Stimulated activated CD4-positive, alpha-beta T cell treated with anti-CD3 and anti-CD28 coated beads, Interleukin-2, amount 100 ng/mL, for 4 hours (primary cell): ENCODE results near the gene ITGB4.

ENCODE experiments used
- DNase-seq: peaks from one replicate; pipeline ENCODE4 v3.0.0-alpha.2; 2020; ENCODE audit warnings: low read depth

The ITGB4 gene

DNA sequence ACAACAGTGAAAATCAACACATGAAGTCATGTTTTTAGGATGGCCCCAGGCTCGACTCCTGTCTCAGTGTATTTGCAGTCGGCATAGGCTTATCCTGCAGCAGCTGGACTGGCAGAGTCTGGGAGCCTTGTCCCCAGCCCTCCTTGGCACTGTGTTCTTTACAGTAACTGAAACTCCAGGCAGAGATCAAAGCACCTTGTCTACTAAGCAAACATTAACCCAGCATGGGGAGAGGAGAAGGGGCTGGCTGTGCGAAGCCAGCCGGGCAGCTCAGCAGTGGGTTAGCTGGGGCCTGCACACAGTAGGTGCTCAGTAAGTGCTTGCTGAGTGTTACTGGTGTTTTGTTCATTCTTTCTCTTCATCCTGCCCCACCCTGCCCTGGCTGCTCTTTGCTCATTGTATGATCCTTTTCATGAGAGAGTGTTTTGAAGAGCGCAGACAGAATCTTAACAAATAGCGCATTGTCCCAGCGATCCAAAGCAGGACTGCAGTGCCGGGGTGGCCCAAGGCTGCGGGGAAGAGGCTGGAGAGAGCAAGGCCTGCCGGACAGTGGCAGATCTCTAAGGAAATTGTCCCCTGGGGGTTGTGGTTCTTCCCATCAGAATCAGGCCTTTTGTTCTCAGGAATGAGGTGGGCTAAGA is 23.5 kb upstream of the ITGB4 start:
- DNase-seq: no peak

DNA sequence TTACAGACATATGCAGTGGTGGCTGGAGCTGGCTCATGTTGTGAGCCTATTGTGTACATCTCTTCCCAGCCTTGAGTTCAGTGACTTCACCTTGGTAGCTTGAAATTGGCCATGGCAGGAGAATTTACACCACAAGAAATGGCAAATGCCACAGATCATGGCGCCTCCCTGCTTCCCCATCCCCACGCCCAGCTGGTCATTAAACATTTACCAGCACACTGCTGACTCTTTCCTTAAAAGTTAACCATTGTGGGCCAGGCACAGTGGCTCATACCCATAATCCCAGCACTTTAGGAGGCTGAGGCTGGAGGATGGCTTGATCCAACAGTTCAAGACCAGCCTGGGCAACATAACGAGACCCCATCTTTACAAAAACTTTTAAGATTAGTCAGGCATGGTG is 22.6 kb upstream of the ITGB4 start:
- no peak for DNase-seq

DNA sequence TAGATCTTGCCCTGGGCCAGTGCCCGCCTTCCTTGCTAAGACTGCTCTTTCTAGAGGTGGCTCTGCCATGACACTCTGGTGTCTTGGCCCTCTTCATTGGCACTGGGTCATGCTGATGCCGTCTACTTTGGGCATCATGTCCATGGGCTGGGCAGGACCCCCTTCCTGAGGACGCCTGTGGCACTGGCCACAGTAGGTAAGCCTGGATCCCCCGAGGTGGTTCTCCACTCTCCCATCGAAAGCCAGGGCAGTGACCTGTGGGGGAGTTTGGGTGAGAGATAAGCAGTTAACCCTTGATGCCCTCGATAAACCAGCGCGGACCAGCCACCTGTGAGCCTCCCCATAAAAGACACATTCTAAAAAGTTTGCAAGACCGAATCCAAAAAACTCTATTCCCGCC is 20.0 kb upstream of the ITGB4 start:
- no peak for DNase-seq

DNA sequence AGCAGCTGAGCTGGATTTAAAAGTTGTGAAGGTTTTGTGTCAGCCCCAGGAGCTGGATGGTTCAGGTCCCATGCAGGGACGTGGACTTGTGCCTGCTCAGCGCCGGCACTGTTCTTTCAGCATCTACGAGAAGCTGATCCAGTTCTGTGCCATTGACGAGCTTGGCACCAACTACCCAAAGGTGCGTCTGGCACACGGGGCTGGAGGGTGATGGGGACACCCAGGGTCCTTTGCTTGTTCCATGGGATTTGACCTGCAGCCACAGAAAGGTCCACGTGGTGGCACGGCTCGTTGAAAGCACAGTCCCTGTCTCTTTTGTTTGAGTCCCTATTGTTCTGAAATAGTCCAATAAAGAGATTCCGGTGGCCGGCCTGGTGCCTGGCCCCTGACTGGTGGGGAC is 18.1 kb upstream of the ITGB4 start:
- no peak for DNase-seq

DNA sequence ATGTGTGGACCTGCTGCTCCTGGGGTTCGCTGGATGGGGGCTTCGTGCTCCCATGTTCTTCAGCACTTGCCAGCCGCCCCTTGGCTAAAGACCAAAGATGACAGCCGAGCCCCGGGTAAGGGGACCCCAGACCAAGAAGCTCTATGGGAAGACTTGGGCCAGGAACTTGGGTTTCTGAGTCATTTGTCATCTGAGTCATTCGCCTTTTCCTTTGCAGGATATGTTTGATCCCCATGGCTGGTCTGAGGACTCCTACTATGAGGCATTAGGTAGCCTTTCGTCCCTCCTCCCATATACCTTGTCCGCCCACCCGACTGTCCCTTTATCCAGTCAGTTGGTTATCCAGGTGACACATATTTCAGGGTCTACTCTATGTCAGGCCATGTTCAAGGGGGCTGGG is 17.7 kb upstream of the ITGB4 start:
- DNase-seq: no peak

DNA sequence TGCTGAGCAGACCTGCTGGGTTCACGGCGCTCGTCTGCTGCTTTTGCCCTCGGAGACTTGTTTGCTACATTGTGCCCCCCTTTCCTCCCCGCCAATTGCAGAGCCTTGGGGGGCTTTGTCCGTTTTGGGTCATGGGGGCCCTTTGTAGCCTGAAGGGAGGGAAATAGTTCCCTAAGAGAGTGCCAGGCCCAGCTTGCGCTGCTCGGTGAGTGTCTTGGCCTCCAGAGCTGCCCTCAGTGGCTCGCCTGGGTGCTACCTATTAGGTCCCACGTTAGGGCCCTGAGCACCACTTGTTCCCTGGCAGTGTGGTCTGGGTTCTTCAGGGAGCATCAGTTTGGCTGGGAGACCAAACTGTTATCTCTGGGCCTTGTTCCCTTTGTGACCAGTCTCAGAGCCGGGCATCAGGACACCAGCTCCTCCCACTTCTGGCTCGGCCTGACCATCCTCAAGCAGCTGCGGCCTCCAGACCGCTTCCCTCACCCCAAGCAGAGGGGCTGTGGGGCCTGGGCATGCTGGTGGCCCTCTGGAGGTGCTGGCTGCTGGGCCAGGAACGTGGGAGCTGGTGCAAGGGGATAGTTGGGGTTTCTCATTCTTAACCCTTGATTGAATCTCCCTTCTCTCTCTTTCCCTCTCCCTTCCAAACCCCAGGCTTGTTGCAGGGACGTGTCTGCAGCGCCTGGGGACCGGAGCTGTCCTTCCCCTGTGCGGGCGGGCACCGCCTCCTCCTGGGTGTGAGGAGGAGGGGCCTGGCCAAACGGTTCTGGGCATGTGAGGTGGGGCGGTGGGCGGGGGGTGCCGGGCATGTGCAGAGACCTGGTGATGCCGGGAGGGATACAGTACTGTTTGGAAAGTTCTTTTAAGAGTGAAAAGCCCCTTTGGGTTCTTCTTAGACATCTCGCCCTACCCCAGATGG is 16.0 kb upstream of the ITGB4 start:
- DNase-seq: no peak

DNA sequence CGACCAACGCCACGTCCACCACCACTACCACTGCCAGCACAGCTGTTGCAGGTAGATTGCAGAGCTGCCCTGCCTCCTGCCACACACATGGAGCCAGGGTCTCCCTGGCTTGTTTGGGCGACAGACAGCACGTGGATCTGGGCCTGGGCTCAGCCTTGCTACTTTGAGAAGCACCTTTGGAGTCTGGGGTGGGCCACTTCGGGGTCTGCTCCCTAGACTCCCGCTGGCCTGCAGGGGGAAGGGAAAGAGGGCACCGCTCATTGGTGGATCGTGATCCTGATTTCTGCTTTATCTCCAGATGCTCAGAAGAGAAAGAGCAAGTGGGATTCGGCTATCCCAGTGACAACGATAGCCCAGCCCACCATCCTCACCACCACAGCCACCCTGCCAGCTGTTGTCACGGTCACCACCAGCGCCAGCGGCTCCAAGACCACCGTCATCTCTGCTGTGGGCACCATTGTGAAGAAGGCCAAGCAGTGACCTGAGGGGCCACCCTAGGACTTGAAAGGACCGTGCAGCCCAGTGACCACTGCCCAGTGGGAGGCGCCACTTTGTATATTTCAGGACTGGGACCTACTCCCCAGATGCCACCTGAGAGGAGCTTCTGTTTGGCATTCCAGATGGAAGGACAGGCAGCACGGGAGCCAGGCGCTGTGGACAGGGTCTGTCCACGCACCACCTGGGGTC is 15.1 kb upstream of the ITGB4 start:
- no peak for DNase-seq

DNA sequence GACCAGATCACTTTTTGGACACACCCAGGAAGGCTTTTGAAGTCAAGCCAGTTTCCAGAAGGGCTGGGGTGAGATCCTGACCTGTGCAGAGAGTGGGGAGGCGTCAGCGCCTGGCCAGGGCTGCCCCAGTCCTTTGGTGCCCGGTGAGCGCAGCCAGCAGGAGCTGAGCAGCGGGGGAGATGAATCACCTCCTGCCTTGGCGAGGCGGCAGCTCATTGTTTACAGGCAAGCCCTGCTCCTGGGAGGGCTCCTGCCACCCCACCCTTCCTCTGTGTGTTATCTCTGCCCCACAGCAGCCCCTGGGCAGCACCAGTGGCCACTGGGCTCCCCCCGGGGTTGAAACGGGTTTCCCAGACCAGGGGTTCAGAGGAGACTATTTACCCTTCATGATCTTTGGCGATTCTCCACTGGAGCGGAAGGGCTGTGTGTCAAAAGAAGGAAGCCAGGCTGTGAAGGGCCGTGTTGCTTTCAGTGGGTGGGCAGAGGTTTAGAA is 14.1 kb upstream of the ITGB4 start:
- no peak for DNase-seq

DNA sequence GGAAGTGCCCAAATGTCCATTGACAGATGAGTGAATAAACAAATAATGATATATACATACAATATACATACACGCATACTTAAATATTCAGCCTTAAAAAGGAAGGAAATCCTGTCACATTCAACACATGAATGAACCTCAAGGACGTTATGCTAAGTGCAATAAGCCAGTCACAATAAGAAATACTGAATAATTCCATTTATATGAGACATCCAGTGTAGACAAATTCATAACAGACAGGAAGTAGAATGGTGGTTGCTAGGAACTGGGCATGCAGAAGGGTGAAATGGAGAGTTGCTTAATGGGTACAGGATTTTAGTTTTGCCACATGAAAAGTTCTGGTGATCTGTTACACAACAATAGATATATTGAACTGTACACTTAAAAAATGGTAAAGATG is 8.8 kb upstream of the ITGB4 start:
- no peak for DNase-seq

DNA sequence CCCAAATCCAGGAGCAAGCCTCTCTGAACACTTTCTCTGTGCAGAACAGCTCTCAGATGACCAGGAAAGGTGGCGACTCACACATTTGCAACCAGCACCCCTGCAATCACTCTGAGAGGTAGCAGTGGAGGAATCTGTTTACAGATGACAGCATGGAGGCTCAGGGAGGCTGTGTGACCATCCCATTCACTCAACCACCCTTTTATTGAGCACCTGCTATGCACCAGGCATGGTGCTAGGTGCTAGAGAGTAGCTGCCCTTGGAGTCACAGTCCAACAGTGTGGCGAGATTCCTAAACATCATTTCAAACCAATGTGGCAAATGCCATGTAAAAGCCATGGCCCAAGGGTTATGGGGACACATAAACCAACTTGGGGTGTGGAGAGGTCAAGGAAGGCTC is 1.5 kb upstream of the ITGB4 start:
- no peak for DNase-seq

DNA sequence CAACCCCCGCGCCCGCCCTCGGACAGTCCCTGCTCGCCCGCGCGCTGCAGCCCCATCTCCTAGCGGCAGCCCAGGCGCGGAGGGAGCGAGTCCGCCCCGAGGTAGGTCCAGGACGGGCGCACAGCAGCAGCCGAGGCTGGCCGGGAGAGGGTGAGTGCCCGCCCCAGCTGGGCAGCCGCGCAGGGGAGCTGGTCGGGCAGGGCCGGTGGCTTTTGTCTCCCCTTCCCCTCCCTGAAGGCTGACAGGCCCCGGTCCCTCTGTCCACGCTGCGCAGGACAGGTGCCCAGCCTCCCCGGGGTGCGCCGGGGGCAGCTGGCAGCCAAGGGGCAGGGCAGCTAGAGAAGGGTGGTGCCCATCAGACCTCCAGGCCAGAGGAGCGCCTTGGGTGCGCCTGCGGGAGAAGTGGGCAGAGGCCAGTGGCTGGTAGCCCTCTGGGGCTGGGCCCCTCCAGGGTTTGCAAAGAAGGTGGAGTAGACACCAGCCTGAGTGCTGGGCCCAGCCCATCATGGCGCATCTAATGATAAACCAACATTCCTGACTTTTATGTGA is 278 bp downstream of the ITGB4 start:
- DNase-seq: no peak

DNA sequence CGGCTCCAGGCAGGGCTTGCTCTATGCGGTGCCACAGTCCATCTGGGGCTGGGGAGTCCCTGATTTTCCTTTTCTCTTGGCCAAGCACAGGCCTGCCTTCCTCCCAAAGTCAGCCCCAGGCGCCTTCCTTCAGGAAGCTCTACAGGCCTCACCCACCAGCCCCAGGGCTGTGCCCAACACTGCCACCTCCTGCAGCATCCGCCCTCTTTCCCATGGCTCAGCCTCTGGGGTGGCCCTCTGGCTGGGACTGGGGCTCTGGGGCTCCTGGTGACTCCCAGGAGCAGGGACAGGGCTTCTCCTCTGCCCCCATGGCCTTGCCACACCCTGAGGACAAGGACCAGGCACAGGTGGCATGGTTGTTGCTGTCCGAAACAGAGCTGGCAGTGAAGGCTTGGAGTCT is 817 bp downstream of the ITGB4 start:
- no peak for DNase-seq

DNA sequence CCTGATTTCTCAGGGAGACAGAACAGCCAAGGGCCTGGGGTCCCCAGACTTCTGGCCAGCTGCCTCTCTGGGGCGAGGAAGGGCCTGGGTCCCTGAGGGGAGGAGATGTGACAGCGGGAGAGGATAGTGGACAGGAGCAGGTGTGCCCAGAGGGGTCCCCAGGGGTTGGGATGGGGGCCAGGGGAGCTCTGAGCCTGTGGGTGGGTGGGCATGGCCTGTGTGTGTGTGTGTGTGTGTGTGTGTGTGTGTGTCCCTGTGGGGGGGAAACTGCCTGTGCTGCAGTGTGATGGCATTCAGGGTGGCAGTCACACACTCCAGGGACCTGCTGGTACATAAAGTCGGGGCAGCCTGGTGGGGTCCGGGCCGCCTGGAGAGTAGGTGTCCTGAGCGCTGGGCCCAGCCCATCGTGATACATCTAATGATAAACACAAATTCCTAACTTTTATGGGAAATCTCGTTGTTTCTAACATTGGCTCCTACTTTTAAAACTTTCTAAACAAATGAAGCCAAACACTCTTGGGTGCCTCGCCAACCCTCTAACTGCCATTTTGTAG is 1.4 kb downstream of the ITGB4 start:
- DNase-seq: no peak

DNA sequence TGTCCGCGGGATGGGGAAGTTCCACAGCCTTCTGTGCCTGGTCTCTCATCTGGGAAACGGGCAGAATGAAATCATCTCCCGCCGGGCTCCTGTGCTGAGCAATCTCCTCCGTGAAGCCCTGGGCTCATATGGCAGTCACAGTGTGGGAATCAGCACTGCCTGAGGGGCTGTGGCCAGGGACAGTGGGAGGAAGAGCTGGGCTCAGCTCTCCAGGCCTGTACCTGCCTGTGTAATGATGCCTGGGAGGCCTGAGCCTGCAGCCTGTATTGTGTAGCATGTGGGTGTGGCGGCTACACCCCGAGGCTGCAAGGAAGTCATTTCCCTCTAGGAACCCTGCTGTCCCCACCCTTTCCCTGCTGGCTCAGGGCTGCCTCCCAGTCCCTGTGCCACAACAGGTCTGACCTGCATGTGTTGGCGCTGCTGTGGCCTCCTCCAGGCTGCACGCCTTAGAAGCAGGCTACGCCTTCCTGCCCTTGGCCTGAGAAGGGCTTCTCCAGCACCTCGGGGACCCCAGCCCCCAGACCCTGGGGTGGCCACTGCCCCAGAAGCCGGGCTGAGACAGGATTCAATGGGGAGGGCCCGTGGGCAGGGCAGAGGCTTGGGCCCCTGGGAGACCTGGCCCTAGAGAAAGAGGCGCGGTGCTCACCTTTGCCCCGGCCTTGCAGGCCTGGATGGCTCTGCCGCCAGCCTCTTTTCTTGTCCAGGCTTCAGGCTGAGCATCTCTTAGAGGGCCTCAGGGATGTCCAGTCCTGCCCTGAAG is 2.1 kb downstream of the ITGB4 start:
- no peak for DNase-seq

DNA sequence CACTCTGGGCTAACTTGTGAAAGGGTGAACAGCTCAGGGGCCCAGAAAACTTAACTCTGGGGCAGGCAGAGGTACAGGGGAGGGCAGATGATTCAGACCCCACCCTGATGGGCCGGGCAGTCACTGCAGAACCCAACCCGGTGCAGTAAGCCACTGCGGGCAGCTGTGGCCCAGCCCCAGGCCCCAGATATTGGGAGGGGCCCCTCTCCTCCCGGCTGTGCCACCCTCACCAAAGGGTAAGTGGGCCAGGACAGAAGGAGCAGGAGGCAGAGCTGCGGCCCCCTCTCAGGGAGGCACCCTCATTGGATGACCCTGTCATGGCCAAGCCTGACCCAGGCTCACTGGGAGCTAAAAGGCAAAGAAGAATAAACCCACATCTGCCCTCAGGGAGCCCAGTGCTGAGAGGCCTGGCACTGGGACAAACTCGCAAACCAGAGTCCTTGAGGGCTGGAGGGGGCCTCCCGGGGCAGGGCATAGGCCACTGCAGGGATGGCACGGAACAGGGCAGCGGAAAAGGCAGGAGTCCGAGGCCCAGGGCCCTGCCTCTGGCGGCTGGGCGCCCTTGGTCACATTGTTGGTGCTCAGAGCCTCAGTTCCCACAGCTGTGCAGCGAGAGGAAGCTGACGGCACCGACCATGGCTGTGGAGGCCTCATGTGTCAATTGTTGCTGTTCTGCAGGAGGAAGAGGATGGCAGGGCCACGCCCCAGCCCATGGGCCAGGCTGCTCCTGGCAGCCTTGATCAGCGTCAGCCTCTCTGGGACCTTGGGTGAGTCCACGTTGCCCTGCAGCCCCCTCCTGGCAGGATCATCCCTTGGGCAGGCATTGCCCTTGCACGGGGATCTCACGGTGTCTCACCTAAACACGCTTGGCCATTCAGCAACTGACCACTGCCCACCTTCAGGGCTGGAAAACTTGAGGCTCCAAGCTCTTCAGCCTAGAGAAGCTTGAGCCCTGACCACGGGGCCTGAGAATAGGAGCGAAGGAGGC is 3.1 kb downstream of the ITGB4 start:
- no peak for DNase-seq

DNA sequence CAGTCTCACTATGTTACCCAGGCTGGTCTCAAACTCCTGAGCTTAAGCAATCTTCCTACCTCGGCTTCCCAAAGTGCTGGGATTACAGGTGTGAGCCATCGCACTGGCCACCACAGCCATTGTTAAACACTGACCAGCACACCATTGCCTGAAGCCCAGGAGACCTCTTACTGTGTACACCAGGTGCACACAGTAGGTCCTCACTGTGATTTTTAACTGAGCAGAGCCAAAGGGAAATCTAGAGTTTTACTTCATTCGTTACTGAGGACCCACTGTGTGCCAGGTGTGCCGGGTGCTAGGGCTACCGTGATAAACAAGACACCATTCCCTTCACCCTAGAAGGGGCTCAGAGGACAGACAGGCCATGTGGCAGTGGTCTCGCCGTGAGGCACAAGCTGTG is 4.2 kb downstream of the ITGB4 start:
- DNase-seq: no peak

DNA sequence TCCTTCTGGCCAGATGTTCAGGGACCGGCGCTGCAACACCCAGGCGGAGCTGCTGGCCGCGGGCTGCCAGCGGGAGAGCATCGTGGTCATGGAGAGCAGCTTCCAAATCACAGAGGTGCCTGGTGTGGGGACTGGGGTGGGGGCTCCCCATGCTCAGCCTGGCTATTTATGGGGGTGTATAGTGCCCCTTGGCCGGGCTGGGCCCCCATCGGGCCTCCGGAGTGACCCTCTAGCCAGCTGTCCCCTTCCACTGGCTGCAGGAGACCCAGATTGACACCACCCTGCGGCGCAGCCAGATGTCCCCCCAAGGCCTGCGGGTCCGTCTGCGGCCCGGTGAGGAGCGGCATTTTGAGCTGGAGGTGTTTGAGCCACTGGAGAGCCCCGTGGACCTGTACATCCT is 6.1 kb downstream of the ITGB4 start:
- DNase-seq: no peak

DNA sequence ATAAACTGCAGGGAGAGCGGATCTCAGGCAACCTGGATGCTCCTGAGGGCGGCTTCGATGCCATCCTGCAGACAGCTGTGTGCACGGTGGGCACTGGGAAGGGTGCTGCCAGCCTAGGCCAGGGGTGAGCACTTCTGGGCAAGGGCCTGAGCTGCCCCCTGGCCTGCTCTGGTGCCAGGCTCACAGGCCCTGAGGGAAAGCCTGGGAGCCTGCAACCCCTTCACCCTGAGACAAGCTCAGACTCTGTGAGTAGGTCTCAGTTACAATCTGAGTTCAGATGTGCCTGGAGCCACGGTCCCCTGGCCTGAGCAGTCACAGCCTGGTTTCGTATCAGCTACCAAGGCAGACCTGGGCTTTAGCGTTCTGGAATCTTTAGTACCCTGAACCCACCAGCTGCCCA is 8.1 kb downstream of the ITGB4 start:
- no peak for DNase-seq

DNA sequence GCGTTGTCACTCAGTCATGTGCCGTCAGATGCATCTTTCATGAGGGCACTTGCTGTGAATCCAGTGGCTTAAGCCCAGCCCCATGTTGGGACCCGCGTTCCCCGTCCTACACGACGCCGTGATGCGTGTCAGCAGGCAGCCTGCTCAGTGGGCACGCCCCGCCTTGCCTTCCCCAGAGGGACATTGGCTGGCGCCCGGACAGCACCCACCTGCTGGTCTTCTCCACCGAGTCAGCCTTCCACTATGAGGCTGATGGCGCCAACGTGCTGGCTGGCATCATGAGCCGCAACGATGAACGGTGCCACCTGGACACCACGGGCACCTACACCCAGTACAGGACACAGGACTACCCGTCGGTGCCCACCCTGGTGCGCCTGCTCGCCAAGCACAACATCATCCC is 8.8 kb downstream of the ITGB4 start:
- DNase-seq: no peak

DNA sequence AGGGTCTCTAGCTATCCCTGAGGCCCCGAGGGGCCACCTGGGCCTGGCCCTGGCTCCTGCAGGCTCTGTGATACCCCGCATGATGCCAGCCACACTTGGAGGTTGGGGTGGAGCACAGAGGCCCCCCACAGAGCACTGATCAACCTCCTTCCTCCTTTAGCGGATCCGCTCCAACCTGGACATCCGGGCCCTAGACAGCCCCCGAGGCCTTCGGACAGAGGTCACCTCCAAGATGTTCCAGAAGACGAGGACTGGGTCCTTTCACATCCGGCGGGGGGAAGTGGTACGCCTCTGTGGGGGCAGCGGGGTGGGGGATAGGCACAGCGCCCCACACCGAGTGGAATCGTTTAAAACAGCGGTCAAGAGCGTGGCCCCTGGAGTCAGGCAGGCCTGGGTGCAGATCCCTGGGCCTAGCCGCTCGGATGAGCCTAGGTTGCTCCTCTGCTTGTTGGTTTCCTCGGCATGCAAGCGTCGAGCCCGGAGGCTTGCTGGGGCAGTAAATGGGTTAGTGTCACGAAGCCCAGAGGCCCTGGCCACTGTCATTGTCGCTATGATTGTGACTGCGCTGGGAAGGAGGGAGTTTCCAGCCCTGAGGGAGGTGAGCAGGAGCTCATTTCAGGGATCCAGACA is 9.9 kb downstream of the ITGB4 start:
- DNase-seq: no peak
